HuH-7.5 (cell line): Measurements from ENCODE around the gene SPTY2D1.

Experiments used
- DNase-seq: peaks from one replicate; pipeline ENCODE4 v3.0.0; 2011; ENCODE audit warnings: low spot score

The SPTY2D1 gene

DNA sequence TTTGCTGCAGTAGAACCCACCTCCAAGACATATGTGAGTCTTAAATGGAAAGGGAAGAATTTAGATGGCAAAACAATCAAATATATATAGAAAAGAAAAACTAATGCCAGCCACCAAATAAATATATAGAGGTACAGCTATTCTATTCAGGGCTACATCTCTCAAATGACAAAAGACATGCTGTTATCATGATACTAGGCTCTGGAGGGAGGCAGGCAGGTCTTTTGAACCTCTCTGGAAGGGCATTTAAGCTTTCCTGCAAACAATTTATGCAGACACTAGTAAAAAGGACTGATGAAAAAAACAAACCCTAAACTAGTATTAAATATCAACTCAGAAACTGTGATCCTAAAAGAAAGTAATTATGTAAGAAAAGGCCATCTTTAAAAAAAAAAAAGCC lies 70.0 kb downstream of the SPTY2D1 start:
- no peak for DNase-seq

DNA sequence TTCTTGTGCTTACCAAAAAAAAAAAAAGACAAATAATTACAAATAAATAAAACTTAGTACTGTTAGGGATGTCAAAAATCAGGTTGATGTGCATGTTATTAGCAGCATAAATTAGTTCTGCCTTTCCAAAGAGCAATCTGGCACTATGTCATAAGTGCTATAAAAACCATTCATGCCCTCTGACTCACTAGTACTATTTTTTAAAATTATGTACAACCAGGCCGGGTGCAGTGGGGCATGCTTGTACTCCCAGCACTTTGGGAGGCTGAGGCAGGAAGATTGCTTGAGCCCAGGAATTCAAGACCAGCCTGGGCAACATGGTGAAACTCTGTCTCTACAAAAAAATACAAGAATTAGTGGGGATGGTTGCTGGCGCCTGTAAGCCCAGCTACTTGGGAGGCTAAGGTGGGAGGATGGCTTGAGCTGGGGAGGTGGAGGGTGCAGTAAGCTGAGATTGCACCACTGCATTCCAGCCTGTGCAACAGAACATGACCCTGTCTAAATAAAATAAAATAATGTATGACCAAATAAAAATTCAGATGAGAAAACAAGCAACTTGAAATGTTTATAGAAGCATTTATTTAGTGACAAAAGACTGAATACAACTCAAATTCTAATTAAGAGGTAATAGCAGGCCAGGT lies 70.9 kb downstream of the SPTY2D1 start:
- no peak for DNase-seq
